ENCODE measurements around the gene INPP5A. TPM values are rescaled to one million over a fixed set of nuclear protein-coding genes. Genes with fewer than 3 reads are reported as not detected.

Gene INPP5A
- total RNA-seq, 1 experiment from 2014 or later, result 12.3 TPM

DNA sequence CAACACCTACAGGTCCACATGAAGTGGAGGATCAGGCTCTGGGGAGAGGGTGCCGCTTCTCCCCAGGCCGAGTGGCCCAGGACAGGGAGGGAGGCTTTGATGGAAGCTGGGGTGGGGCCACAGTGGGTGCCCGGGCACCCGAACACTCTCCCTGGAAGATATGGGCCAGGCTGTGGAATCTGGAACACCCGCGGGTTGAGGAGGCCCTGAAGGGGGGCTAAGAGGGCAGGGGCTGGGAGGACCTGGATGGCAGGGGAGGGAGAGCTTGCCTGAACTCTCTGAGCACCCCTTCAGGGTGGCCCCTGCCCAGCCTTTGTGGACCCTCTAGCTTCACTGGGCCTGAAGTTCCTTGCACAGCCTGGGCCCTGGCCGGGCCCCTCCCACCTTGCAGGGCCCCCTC is 252.9 kb downstream of the INPP5A start:
- no peak; the same call in 1 of the 2 replicates for ATAC-seq
- H3K27me3 ChIP-seq (ENCODE audit: insufficient read depth, low read length), result no peaks in the 10 kb centered on the region
- POLR2A ChIA-PET, result no interaction called here

More for the DNA sequence above, 252.9 kb downstream of the INPP5A start:
- Histone ChIP-seq H3K9me3 (ENCODE audit: control insufficient read depth in 1 of 2, insufficient read depth in 1 of 2, low read depth in 1 of 2, low read length in 2 of 2) (no peaks in the 10 kb centered on the region), H3K4me1 (ENCODE audit: control insufficient read depth in 1 of 2, insufficient read depth in 2 of 2, low read length in 2 of 2) (no peaks in the 10 kb centered on the region), H3K79me2 (ENCODE audit: insufficient read depth, low read length) (no peaks in the 10 kb centered on the region), H3K4me3 (replicated peaks in 1 of 2; ENCODE audit: low read depth in 1 of 2, low read length in 2 of 2) (no peak overlapping the region), H4K20me1 (ENCODE audit: insufficient read depth) (no peaks in the 10 kb centered on the region), H3K9ac (ENCODE audit: low read length) (no peak overlapping the region), H3K4me2 (ENCODE audit: low read length) (no peak overlapping the region), H3K27ac (ENCODE audit: low read depth, low read length) (no peak overlapping the region), H2AFZ (ENCODE audit: low read depth, low read length, poor library complexity, severe bottlenecking) (no peak overlapping the region), H3K9me2 (ENCODE audit: insufficient read depth) (no peaks in the 10 kb centered on the region), H3K36me3 (ENCODE audit: control insufficient read depth in 1 of 2, insufficient read depth in 2 of 2, low read length in 2 of 2) (no peaks in the 10 kb centered on the region)
- ChIA-PET CTCF (no interaction called here), RAD21 (ENCODE audit: low non-redundant PET in 1 of 2, low total read pairs in 2 of 2, uncharacterized antibody in 2 of 2, unreplicated experiment in 2 of 2) (no interaction called here)
- BruUV-seq (replicated peaks), result no TSS peak
- TF ChIP-seq SP1 (IDR thresholded peaks at IDR 0.05; ENCODE audit: low read depth), result no peak
- TF ChIP-seq, protein P1, sequence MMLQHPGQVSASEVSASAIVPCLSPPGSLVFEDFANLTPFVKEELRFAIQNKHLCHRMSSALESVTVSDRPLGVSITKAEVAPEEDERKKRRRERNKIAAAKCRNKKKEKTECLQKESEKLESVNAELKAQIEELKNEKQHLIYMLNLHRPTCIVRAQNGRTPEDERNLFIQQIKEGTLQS (IDR thresholded peaks at IDR 0.05), result no peak
- no peak for TF ChIP-seq EZH2phosphoT487 (IDR thresholded peaks at IDR 0.05; ENCODE audit: borderline replicate concordance)
- TF ChIP-seq, protein P2, sequence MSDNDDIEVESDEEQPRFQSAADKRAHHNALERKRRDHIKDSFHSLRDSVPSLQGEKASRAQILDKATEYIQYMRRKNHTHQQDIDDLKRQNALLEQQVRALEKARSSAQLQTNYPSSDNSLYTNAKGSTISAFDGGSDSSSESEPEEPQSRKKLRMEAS (IDR thresholded peaks at IDR 0.05), result no peak
- no peak for TF ChIP-seq EZH2 (IDR thresholded peaks at IDR 0.05)
- no peak for TF ChIP-seq RAD21 (IDR thresholded peaks at IDR 0.05; ENCODE audit: low read depth)
- TF ChIP-seq SRF (IDR thresholded peaks at IDR 0.05; ENCODE audit: low read depth), result no peak
- TF ChIP-seq POLR2A (IDR thresholded peaks at IDR 0.05; ENCODE audit: borderline replicate concordance, extremely low read depth, insufficient read depth, insufficient read length), result no peak
- TF ChIP-seq SIN3A (IDR thresholded peaks at IDR 0.05; ENCODE audit: low read depth), result no peak
- TF ChIP-seq FOSL1 (IDR thresholded peaks at IDR 0.05; ENCODE audit: low read depth), result no peak
- no peak for TF ChIP-seq JUND (IDR thresholded peaks at IDR 0.05)
- TF ChIP-seq TCF7L2 (IDR thresholded peaks at IDR 0.05; ENCODE audit: borderline replicate concordance, extremely low read depth, insufficient read depth, insufficient read length), result no peak
- no peak for TF ChIP-seq YY1 (IDR thresholded peaks at IDR 0.05; ENCODE audit: extremely low read depth, insufficient replicate concordance, low read depth, low read length)
- TF ChIP-seq, protein P3, sequence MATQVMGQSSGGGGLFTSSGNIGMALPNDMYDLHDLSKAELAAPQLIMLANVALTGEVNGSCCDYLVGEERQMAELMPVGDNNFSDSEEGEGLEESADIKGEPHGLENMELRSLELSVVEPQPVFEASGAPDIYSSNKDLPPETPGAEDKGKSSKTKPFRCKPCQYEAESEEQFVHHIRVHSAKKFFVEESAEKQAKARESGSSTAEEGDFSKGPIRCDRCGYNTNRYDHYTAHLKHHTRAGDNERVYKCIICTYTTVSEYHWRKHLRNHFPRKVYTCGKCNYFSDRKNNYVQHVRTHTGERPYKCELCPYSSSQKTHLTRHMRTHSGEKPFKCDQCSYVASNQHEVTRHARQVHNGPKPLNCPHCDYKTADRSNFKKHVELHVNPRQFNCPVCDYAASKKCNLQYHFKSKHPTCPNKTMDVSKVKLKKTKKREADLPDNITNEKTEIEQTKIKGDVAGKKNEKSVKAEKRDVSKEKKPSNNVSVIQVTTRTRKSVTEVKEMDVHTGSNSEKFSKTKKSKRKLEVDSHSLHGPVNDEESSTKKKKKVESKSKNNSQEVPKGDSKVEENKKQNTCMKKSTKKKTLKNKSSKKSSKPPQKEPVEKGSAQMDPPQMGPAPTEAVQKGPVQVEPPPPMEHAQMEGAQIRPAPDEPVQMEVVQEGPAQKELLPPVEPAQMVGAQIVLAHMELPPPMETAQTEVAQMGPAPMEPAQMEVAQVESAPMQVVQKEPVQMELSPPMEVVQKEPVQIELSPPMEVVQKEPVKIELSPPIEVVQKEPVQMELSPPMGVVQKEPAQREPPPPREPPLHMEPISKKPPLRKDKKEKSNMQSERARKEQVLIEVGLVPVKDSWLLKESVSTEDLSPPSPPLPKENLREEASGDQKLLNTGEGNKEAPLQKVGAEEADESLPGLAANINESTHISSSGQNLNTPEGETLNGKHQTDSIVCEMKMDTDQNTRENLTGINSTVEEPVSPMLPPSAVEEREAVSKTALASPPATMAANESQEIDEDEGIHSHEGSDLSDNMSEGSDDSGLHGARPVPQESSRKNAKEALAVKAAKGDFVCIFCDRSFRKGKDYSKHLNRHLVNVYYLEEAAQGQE (IDR thresholded peaks at IDR 0.05; ENCODE audit: low read depth), result no peak
- TF ChIP-seq POLR2AphosphoS5 (IDR thresholded peaks at IDR 0.05; ENCODE audit: low read depth, low read length), result no peak
- TF ChIP-seq, protein P4, sequence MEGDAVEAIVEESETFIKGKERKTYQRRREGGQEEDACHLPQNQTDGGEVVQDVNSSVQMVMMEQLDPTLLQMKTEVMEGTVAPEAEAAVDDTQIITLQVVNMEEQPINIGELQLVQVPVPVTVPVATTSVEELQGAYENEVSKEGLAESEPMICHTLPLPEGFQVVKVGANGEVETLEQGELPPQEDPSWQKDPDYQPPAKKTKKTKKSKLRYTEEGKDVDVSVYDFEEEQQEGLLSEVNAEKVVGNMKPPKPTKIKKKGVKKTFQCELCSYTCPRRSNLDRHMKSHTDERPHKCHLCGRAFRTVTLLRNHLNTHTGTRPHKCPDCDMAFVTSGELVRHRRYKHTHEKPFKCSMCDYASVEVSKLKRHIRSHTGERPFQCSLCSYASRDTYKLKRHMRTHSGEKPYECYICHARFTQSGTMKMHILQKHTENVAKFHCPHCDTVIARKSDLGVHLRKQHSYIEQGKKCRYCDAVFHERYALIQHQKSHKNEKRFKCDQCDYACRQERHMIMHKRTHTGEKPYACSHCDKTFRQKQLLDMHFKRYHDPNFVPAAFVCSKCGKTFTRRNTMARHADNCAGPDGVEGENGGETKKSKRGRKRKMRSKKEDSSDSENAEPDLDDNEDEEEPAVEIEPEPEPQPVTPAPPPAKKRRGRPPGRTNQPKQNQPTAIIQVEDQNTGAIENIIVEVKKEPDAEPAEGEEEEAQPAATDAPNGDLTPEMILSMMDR (IDR thresholded peaks at IDR 0.05 in 2 of 3, conservative IDR thresholded peaks at IDR 0.05 in 1 of 3; ENCODE audit: borderline replicate concordance in 1 of 3, insufficient read depth in 1 of 3, low read depth in 2 of 3, low read length in 2 of 3), result no peak
- TF ChIP-seq, protein P5, sequence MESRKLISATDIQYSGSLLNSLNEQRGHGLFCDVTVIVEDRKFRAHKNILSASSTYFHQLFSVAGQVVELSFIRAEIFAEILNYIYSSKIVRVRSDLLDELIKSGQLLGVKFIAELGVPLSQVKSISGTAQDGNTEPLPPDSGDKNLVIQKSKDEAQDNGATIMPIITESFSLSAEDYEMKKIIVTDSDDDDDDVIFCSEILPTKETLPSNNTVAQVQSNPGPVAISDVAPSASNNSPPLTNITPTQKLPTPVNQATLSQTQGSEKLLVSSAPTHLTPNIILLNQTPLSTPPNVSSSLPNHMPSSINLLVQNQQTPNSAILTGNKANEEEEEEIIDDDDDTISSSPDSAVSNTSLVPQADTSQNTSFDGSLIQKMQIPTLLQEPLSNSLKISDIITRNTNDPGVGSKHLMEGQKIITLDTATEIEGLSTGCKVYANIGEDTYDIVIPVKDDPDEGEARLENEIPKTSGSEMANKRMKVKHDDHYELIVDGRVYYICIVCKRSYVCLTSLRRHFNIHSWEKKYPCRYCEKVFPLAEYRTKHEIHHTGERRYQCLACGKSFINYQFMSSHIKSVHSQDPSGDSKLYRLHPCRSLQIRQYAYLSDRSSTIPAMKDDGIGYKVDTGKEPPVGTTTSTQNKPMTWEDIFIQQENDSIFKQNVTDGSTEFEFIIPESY (IDR thresholded peaks at IDR 0.05; ENCODE audit: extremely low read depth, insufficient replicate concordance, low read length), result no peak
- TF ChIP-seq CEBPB (IDR thresholded peaks at IDR 0.05; ENCODE audit: low read depth), result no peak
- intact Hi-C loops (cut with micrococcal nuclease), result no loop called here
- no peak for DNase-seq (ENCODE audit: low read depth, low spot score)
